Measurements from ENCODE around the gene TSPY4.
"Not testable (repeated sequence)": the region's sequence is repeated elsewhere in the genome, so short reads cannot be mapped to it uniquely, and the experiment has no call there.

Gene TSPY4, protein sequence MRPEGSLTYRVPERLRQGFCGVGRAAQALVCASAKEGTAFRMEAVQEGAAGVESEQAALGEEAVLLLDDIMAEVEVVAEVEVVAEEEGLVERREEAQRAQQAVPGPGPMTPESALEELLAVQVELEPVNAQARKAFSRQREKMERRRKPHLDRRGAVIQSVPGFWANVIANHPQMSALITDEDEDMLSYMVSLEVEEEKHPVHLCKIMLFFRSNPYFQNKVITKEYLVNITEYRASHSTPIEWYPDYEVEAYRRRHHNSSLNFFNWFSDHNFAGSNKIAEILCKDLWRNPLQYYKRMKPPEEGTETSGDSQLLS

DNA sequence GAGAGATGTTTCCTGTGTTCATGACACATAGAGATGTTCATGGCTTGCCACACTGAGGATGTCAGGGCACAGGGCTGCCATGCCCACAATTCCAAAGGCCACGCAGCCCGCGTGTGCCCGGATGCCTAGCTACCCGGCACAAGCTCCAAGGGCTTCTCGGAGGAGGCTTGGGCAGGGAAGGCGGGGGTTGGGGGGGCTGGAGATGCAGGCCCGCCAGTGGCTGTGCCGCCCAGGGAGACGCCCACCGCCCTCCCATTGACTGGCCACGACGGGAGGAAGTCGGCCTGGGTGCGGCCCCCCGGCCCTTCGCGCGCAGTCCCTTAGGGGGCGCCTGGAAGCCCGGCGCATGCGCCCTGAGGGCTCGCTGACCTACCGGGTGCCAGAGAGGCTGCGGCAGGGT is at the start of gene TSPY4:
TSS of gene TSPY4 (plus strand) at position 301 of the 400 bp plus-strand sequence. CDS start at position 347, 46 bp downstream.
- DNase-seq (ENCODE audit: low read depth in 2 of 2), result not testable (repeated sequence)

DNA sequence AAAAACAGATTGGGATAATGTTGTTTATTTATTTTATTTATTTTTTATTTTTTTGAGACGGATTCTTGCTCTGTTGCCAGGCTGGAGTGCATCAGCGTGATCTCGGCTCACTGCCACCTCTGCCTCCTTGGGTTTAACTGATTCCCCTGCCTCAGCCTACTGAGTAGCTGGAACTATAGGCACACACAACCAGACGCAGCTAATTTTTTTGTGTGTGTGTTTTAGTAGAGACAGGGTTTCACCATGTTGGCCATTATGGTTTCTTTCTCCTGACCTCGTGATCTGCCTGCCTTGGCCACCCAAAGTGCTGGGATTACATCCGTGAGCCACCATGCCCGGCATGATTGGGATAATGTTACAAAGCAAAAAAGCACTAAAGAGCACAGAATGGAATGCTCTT is 16.3 kb upstream of the TSPY4 start:
- DNase-seq (ENCODE audit: low read depth in 2 of 2), result no peak

- not testable (repeated sequence) for DNase-seq (ENCODE audit: low read depth in 2 of 2)
Observed at GRCh38 chrY:9357497-9357896, 20.2 kb downstream of the TSPY4 start, which contains the start of gene TSPY8. Gene TSPY8, plus strand, starts transcription at chrY:9357797. Its CDS starts 46 bp downstream, at chrY:9357843.

Data from stimulated activated CD8-positive, alpha-beta memory T cell treated with anti-CD3 and anti-CD28 coated beads, Interleukin-15, amount 100 ng/mL, for 48 hours (primary cell).